Lower lobe of right lung (tissue), 2 donors: ENCODE results near the gene SPON2. TPM values are rescaled to one million over a fixed set of nuclear protein-coding genes. Genes with fewer than 3 reads are reported as not detected.
A peak's percentile ranks its signal among the peaks of the same experiment; 100 is the strongest.

ENCODE experiments used
- ATAC-seq, 2 donors: fragments of 200-7000 bp; cut with Tn5 transposase; one replicate each; pipeline ENCODE4 v1.9.1; 2020 to 2022; ENCODE audit warnings: mild to moderate bottlenecking in 2 of 2, moderate library complexity in 2 of 2
- DNase-seq: peaks from one replicate; pipeline ENCODE4 v3.0.0-alpha.2; 2020
- H3K27ac ChIP-seq: fragments of 200-600 bp; one replicate; pipeline ENCODE4 v1.8.0; 2022
- H3K27me3 ChIP-seq: fragments of 200-600 bp; one replicate; pipeline ENCODE4 v1.8.0; 2022; ENCODE audit warnings: low read depth
- H3K36me3 ChIP-seq: fragments of 200-600 bp; one replicate; pipeline ENCODE4 v1.8.0; 2022; ENCODE audit warnings: mild to moderate bottlenecking
- H3K4me1 ChIP-seq: fragments of 200-600 bp; one replicate; pipeline ENCODE4 v1.8.0; 2022
- H3K4me3 ChIP-seq: fragments of 200-600 bp; one replicate; pipeline ENCODE4 v1.8.0; 2022; ENCODE audit warnings: mild to moderate bottlenecking
- H3K9me3 ChIP-seq: fragments of 200-600 bp; one replicate; pipeline ENCODE4 v1.8.0; 2022
- CTCF ChIP-seq: fragments of 200-600 bp; IDR thresholded peaks from one replicate; pipeline ENCODE4 v1.8.0; 2022; ENCODE audit warnings: antibody characterized with exemption, mild to moderate bottlenecking
- intact Hi-C: fragments of 100-400 bp; cut with DNase I; formaldehyde crosslinking; loops from one replicate; pipeline ENCODE4 v1.11.0; 2022
- total RNA-seq: library from RNA; stranded (reverse); fragmentation: NEBNext Ultra II Directional; extraction: Animal tissue kit (Norgen Biotek cat#: 25700); gene quantifications from one replicate; pipeline ENCODE4 v1.2.1, GENCODE V29; 2021
- donor health status: DM: no; HTN: yes; CAD: no; lungs with severe emphysema.

SPON2 gene
- total RNA-seq, 1 donor from 2014 or later: 32.0 TPM

DNA sequence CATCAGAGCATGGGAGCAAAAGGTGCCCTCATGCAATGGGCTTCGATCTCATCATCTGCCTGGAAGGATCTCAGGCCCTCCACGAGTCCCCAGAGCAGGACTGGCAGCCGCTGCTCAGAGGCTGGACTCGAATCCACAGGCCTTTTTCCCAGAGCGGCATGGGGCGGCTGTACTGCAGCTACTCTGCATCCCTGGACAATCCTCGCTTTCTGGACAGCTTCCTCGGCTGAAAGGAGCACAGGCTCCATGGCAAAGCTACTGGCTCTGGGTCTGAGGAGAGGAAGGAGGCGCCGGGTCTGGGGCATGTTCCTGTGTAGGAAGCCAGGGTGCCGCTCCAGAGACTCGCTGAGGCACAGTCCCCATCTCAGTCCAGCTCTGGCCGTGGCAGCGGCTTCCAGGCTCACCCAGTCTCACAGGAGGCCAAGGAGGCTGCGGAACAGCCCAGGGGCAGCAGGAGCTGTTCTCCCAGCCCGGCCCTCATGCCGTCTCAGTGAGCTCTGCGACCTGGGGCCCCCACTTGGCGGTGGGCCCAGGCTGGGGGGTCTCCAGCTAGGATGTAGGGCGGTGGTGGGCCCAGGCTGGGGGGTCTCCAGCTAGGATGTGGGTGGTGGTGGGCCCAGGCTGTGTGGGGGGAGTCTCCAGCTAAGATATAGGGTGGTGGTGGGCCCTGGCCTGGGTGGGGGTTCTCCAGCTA lies 2.7 kb upstream of the SPON2 start:
- DNase-seq (no peak), ATAC-seq (no peak)
- Histone ChIP-seq H3K4me3 (no peak overlapping the region), H3K27ac (no peak overlapping the region), H3K36me3 (peaks cover 2% of the 10 kb centered on the region), H3K9me3 (no peaks in the 10 kb centered on the region), H3K4me1 (peaks cover 28% of the 10 kb centered on the region), H3K27me3 (peaks cover 35% of the 10 kb centered on the region)
- intact Hi-C loops: no loop called here
- no peak for TF ChIP-seq CTCF

DNA sequence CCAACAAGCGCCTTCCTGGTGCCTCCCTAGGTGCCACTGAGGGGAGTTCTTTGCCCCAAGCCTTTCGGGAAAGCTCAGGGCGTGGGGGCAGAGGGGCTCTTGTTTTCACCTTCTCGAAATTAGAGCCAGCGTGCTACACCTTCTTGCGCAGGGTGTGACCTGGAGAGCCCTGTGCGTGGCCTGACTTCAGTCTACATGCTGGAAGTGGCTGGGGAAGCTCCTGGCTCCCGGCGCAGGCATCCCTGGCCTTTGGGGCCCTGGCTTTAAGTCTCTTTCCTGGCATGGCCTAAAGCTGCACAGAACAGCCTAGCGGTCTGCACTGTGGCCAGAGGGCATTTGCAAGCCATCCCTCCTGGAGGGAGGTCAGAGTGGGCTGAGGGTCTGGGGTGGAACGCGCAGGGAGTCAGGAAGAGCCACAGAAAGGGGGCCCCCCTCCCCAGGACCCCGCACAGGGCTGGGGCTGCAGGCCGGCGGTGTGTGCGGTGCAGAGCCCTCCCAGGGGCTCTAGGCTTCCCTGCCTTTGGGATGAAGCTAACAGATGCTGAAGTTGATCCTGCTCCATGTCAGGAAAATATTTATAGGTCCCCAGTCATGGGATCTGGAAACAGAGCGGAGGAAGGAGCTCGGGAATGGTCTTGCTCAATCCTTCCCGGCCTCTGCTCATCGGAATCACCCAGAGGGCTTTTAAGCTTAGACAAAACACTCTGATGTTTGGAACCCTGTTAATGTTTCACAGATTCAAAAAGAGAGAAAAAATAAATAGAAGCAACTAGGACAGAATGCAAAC lies 781 bp upstream of the SPON2 start:
- H3K27me3 ChIP-seq: peaks cover 43% of the 10 kb centered on the region
- H3K36me3 ChIP-seq: peaks cover 6% of the 10 kb centered on the region
- no peaks in the 10 kb centered on the region for H3K9me3 ChIP-seq
- intact Hi-C loops: no loop called here
- peak in 1 of 2 donors; percentile 1 for ATAC-seq
- H3K4me3 ChIP-seq: no peak overlapping the region
- peaks cover 31% of the 10 kb centered on the region for H3K4me1 ChIP-seq
- no peak for TF ChIP-seq CTCF
- DNase-seq: no peak
- H3K27ac ChIP-seq: peak overlapping the region; percentile 18

DNA sequence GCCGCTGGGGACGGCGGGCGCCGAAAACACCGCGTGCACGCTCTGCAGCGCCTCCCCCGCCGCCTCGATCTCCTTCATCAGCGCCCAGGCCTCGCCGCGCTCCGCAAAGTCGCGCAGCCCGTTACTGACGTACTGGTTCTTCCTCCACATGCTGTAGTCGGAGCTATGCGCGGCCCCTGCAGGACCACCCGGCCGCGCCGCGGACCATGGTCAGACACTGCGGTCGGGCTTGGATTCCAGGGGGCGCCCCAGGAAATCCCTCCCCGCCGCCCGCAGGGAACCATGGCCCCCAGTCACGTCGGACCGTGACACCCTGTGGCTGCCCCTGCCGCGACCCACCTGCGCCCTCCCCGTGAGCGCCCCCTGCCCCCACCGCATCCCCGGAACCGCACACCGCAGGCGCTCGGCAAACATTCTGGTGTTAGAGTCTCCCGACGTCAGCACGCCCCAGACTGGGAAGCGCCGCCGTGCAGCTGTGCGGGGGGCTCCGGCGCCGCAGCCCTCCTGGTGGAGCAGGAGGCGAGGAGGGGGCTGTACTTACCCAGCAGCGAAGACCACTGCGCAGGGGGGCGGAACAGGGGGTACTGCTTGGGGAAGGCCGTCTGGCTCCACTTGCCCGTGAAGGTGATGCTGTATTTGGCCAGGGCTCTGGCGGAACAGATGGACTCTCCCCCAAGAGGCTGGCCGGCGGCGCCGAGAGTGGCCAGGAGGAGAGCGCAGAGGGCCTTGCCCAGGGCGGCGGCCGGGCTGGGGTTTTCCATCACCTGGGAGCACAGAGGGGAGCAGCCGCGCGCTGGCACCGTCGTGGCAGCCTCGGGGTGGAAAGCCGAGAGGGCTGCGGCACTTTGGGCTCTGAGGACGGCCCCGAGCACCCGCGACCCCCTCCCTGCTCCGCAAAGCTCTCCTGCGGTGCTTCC lies 814 bp downstream of the SPON2 start:
- Histone ChIP-seq H3K4me3 (peak overlapping the region; percentile 53), H3K27ac (peak overlapping the region; percentile 42), H3K36me3 (peaks cover 6% of the 10 kb centered on the region), H3K4me1 (peaks cover 43% of the 10 kb centered on the region), H3K27me3 (peaks cover 43% of the 10 kb centered on the region), H3K9me3 (no peaks in the 10 kb centered on the region)
- intact Hi-C loops: no loop called here
- ATAC-seq: no peak
- DNase-seq: no peak
- TF ChIP-seq CTCF: no peak

- Histone ChIP-seq H3K27ac (no peak overlapping the region), H3K9me3 (no peaks in the 10 kb centered on the region), H3K4me1 (peaks cover 43% of the 10 kb centered on the region), H3K4me3 (peak overlapping the region; percentile 53), H3K27me3 (peaks cover 43% of the 10 kb centered on the region), H3K36me3 (peaks cover 6% of the 10 kb centered on the region)
- DNase-seq (no peak), ATAC-seq (no peak)
- no peak for TF ChIP-seq CTCF
- intact Hi-C loops: no loop called here
Measured at GRCh38 chr4:1170976-1171310, 1.4 kb downstream of the SPON2 start.

GRCh38 chr4:1170156-1170975 lies 2.0 kb downstream of the SPON2 start:
- ATAC-seq: no peak
- intact Hi-C loops: no loop called here

More at GRCh38 chr4:1170156-1170975, 2.0 kb downstream of the SPON2 start:
- H3K27ac ChIP-seq: no peak overlapping the region
- no peaks in the 10 kb centered on the region for H3K9me3 ChIP-seq
- H3K4me3 ChIP-seq: peak overlapping the region; percentile 53
- peaks cover 43% of the 10 kb centered on the region for H3K4me1 ChIP-seq
- TF ChIP-seq CTCF: no peak
- peaks cover 43% of the 10 kb centered on the region for H3K27me3 ChIP-seq
- peak; percentile 43 for DNase-seq
- H3K36me3 ChIP-seq: peaks cover 6% of the 10 kb centered on the region
